Mammary epithelial cell (primary cell): ENCODE results near the gene TFG.

Experiments used
- CTCF ChIP-seq, 2 donors: IDR thresholded peaks in 1 of 2; conservative IDR thresholded peaks in 1 of 2; 2 replicates each; pipeline ENCODE4 v1.5.1; 2011 to 2012; ENCODE audit warnings: inconsistent platforms in 2 of 2, low read length in 2 of 2, mild to moderate bottlenecking in 2 of 2, control low read depth in 1 of 2, low read depth in 1 of 2; ENCODE audit not compliant: insufficient read depth in 1 of 2; ENCODE audit errors: extremely low read depth in 1 of 2
- EZH2 ChIP-seq: IDR thresholded peaks from 2 replicates; pipeline ENCODE4 v1.6.1; 2012; ENCODE audit warnings: low read length, inconsistent platforms, borderline replicate concordance

- no peak for TF ChIP-seq CTCF (conservative IDR thresholded peaks at IDR 0.05 in 1 of 2, IDR thresholded peaks at IDR 0.05 in 1 of 2; ENCODE audit: extremely low read depth in 1 of 2, insufficient read depth in 1 of 2, low read depth in 1 of 2, low read length in 2 of 2)
- TF ChIP-seq EZH2: no peak
Observed at GRCh38 chr3:100753846-100754245, 44.6 kb downstream of the TFG start.
